Measurements from ENCODE around the gene ADCY9.

- TF ChIP-seq CTCF (conservative IDR thresholded peaks at IDR 0.05; ENCODE audit: low read depth in 2 of 2) (no peak), POLR2AphosphoS5 (IDR thresholded peaks at IDR 0.05; ENCODE audit: low read depth) (no peak), EZH2 (IDR thresholded peaks at IDR 0.05; ENCODE audit: low read depth, unreplicated experiment) (no peak)
Measured at GRCh38 chr16:4158143-4159093, 42.2 kb upstream of the ADCY9 start.

Data from GM23338 (cell line).